Thoracic aorta (tissue), 2 donors: ENCODE data around the gene PPP4C. TPM values are rescaled to one million over a fixed set of nuclear protein-coding genes. Genes with fewer than 3 reads are reported as not detected.
A peak's percentile ranks its signal among the peaks of the same experiment; 100 is the strongest.
"Not testable (repeated sequence)": the region's sequence is repeated elsewhere in the genome, so short reads cannot be mapped to it uniquely, and the experiment has no call there.

Source experiments
- ATAC-seq: fragments of 150-250 bp; one replicate; pipeline ENCODE4 v1.8.0; 2017; ENCODE audit warnings: low read depth; ENCODE audit not compliant: insufficient number of reproducible peaks, low FRiP score
- DNase-seq: peaks from one replicate; pipeline ENCODE4 v3.0.0-alpha.2; 2020; ENCODE audit warnings: low spot score
- H3K27ac ChIP-seq, 2 donors: fragments of 200-600 bp; sonication (generic); 1 replicate in 1 of 2; 2 replicates in 1 of 2; pipeline ENCODE4 v1.5.1; 2016; ENCODE audit warnings: mild to moderate bottlenecking in 2 of 2, moderate library complexity in 2 of 2
- H3K27me3 ChIP-seq: fragments of 200-600 bp; sonication (generic); replicated peaks from 2 replicates; pipeline ENCODE4 v1.6.0; 2016; ENCODE audit warnings: mild to moderate bottlenecking; ENCODE audit not compliant: insufficient read depth
- H3K36me3 ChIP-seq: fragments of 200-600 bp; sonication (generic); one replicate; pipeline ENCODE4 v1.5.1; 2016
- H3K4me1 ChIP-seq, 2 donors: fragments of 200-600 bp; sonication (generic); 1 replicate in 1 of 2; 2 replicates in 1 of 2; pipeline versions ENCODE4 v1.5.1 to v1.6.0; 2016; ENCODE audit warnings: low read depth in 2 of 2, mild to moderate bottlenecking in 1 of 2; ENCODE audit not compliant: control insufficient read depth in 1 of 2
- H3K4me3 ChIP-seq: fragments of 200-600 bp; sonication (generic); 2 replicates; pipeline ENCODE4 v1.5.1; 2016; ENCODE audit warnings: mild to moderate bottlenecking
- H3K9me3 ChIP-seq: fragments of 200-600 bp; sonication (generic); 2 replicates; pipeline ENCODE4 v1.5.1; 2016
- total RNA-seq, 2 donors: library from RNA; depleted of rRNA; stranded (reverse); fragments of >200 nt; gene quantifications; one replicate each; pipeline versions ENCODE4 v1.1.0 to v1.2.3, GENCODE V29; 2016
- TF ChIP-seq, protein P1 (sequence below): fragments of 200-600 bp; sonication (generic); IDR thresholded peaks from one replicate; pipeline ENCODE4 v1.5.1; 2019; ENCODE audit warnings: antibody characterized with exemption

Gene PPP4C
- total RNA-seq, 2 donors from 2014 or later, result 37.7 to 54.2 TPM

DNA sequence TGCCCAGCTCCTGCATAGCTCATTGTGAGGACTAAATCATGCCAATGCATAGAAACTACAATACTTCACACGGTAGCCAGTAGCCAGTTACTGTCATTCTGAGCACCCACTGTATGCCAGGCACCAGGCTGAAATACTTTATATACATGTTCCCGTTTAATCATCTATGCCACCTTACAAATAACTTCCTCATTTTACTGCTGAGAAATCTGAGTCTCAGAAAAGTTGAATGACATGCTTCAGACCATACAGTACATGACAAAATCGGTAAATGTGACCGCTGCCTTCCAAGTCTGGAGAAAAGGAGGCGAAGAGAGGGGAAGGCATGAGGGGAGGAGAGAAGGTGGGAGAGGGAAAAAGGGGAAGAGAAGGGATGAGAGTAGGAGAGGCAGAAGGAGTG, 35.6 kb upstream of the PPP4C start:
- TF ChIP-seq, protein P1, sequence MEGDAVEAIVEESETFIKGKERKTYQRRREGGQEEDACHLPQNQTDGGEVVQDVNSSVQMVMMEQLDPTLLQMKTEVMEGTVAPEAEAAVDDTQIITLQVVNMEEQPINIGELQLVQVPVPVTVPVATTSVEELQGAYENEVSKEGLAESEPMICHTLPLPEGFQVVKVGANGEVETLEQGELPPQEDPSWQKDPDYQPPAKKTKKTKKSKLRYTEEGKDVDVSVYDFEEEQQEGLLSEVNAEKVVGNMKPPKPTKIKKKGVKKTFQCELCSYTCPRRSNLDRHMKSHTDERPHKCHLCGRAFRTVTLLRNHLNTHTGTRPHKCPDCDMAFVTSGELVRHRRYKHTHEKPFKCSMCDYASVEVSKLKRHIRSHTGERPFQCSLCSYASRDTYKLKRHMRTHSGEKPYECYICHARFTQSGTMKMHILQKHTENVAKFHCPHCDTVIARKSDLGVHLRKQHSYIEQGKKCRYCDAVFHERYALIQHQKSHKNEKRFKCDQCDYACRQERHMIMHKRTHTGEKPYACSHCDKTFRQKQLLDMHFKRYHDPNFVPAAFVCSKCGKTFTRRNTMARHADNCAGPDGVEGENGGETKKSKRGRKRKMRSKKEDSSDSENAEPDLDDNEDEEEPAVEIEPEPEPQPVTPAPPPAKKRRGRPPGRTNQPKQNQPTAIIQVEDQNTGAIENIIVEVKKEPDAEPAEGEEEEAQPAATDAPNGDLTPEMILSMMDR, result no peak
- Histone ChIP-seq H3K27me3 (no peaks in the 10 kb centered on the region), H3K36me3 (no peaks in the 10 kb centered on the region), H3K27ac (no peak overlapping the region), H3K4me3 (no peak overlapping the region), H3K9me3 (no peaks in the 10 kb centered on the region), H3K4me1 (no peaks in the 10 kb centered on the region)
- no peak for ATAC-seq
- no peak for DNase-seq

DNA sequence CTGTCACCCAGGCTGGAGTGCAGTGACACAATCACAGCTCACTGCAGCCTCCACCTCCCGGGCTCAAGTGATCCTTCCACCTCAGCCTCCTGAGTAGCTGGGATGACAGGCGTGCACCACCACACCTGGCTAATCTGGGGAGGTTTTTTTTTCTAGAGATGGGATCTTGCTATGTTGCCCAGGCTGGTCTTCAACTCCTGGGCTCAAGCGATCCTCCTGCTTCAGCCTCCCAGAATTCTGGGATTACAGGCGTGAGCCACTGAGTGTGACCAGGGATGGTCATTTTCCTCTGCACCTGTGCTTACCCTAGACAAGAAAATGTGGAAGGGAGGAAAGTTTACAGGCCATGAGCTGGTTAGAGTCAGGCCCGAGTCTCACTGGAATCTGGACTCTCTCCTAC, 35.1 kb upstream of the PPP4C start:
- not testable (repeated sequence) for DNase-seq, ATAC-seq, H3K27me3 ChIP-seq, H3K36me3 ChIP-seq, H3K27ac ChIP-seq, H3K4me3 ChIP-seq, H3K9me3 ChIP-seq, H3K4me1 ChIP-seq

DNA sequence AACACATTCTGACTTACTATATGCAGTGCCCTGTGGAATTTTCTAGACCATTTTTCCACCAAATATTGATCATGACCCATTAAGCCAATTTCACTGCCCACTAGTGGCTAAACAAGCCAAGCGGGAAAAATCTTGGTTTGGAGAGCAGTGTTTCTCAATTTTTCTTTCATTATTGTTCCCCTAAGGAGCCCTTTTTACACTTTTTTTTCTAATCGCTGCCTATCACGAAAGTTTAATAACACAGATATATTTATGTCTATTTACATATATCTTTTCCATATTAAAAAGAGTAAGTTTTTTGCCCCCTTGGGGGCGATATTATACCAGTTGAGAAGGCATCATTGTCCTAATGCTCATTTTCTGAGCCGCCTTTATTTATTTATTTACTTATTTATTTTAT, 34.0 kb upstream of the PPP4C start:
- TF ChIP-seq, protein P1, result peak; percentile 31
- Histone ChIP-seq H3K4me3 (no peak overlapping the region), H3K27me3 (no peaks in the 10 kb centered on the region), H3K27ac (no peak overlapping the region), H3K36me3 (no peaks in the 10 kb centered on the region), H3K4me1 (no peaks in the 10 kb centered on the region), H3K9me3 (no peaks in the 10 kb centered on the region)
- DNase-seq, result no peak
- no peak for ATAC-seq

DNA sequence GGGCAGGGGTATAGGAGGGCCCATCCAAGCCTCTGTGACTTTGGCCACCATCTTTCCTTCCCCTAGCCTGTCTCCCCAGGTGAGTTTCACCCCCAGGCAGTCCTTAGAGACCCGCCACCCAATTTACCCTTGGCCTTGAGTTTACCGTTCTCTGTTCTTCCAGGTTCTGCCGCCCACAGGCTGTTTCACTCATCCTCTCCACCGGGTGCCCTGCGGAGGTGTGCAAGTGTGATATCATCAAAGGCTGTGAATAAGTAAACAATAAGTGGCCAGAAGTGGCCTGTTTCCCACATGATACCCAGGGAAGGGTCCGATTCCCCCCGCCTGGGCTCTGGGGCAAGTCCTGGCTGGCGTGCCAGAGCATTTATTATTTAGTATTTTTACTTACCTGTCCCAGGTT, 29.6 kb upstream of the PPP4C start:
- H3K27ac ChIP-seq, result no peak overlapping the region
- H3K27me3 ChIP-seq, result no peaks in the 10 kb centered on the region
- H3K4me3 ChIP-seq, result no peak overlapping the region
- DNase-seq (no peak), ATAC-seq (no peak)
- TF ChIP-seq, protein P1, result no peak
- no peaks in the 10 kb centered on the region for H3K36me3 ChIP-seq
- no peaks in the 10 kb centered on the region for H3K9me3 ChIP-seq
- no peaks in the 10 kb centered on the region for H3K4me1 ChIP-seq

DNA sequence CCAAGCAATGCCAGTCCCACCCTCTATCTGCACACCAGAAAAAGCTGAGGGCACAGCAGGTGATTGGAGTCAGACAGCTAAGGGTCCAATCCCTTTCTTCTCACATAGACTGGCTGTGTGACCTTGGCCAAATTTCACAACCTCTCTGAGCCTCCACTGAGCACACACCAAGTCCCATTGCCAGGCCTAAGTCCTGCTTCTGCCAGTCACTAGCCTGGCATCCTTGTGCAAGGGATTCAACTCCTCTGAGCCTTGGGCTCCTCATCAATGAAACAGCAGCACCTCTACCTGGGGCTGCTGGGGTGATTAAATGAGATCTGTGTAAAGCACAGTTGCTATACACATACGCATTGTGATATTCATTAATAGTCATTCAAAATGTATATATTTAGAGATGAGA, 29.2 kb upstream of the PPP4C start:
- Histone ChIP-seq H3K4me3 (no peak overlapping the region), H3K4me1 (no peaks in the 10 kb centered on the region), H3K36me3 (no peaks in the 10 kb centered on the region), H3K27me3 (no peaks in the 10 kb centered on the region), H3K27ac (no peak overlapping the region), H3K9me3 (no peaks in the 10 kb centered on the region)
- TF ChIP-seq, protein P1, result no peak
- DNase-seq, result no peak
- ATAC-seq, result no peak

DNA sequence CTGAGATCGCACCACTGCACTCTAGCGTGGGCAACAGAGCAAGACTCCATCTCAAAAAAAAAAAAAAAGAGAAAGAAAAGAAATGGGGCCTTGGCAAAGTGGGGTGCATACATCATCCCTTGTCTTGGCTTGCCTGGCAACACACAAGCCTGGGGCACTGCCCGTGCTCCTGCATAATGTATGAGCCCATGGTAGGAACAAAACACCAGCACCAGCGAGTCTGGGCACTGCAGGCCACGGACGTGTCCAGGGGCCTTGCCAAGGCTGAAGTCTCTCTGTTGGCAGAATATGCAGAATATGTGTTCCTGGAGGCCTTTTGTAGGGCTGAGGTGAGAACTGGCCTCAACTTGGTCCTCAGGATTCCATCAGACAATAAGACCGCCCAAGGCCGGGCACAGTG, 25.9 kb upstream of the PPP4C start:
- Histone ChIP-seq H3K9me3 (no peaks in the 10 kb centered on the region), H3K36me3 (no peaks in the 10 kb centered on the region), H3K27me3 (no peaks in the 10 kb centered on the region), H3K4me3 (no peak overlapping the region), H3K27ac (no peak overlapping the region), H3K4me1 (peaks cover 7 to 9% of the 10 kb centered on the region in 2 donors)
- DNase-seq (no peak), ATAC-seq (no peak)
- TF ChIP-seq, protein P1, result no peak
